Measurements from ENCODE around the gene REXO1.

REXO1 gene

GRCh38 chr19:1874554-1875185 is 26.4 kb upstream of the REXO1 start:
- Histone ChIP-seq H3K4me1 (ENCODE audit: control insufficient read depth, insufficient read depth, low read length) (peaks cover 13% of the 10 kb centered on the region), H3K9ac (ENCODE audit: low read length) (no peak overlapping the region), H3K27me3 (ENCODE audit: control insufficient read depth, insufficient read depth, low read length) (no peaks in the 10 kb centered on the region), H3K36me3 (ENCODE audit: control insufficient read depth, insufficient read depth, low read length) (no peaks in the 10 kb centered on the region), H3K4me3 (ENCODE audit: low read length) (peak overlapping the region; percentile 99), H3K27ac (ENCODE audit: low read depth, low read length) (peak overlapping the region; percentile 56)

- peaks cover 13% of the 10 kb centered on the region for H3K4me1 ChIP-seq (ENCODE audit: control insufficient read depth, insufficient read depth, low read length)
- no peaks in the 10 kb centered on the region for H3K27me3 ChIP-seq (ENCODE audit: control insufficient read depth, insufficient read depth, low read length)
- no peak overlapping the region for H3K9ac ChIP-seq (ENCODE audit: low read length)
- H3K4me3 ChIP-seq (ENCODE audit: low read length) = peak overlapping the region; percentile 32
- H3K27ac ChIP-seq (ENCODE audit: low read depth, low read length) = peak overlapping the region; percentile 54
- no peaks in the 10 kb centered on the region for H3K36me3 ChIP-seq (ENCODE audit: control insufficient read depth, insufficient read depth, low read length)
These were observed 25.5 kb upstream of the REXO1 start for GRCh38 chr19:1873524-1874473.

GRCh38 chr19:1872807-1873523 is 24.7 kb upstream of the REXO1 start:
- Histone ChIP-seq H3K4me3 (ENCODE audit: low read length) (peak overlapping the region; percentile 32), H3K27me3 (ENCODE audit: control insufficient read depth, insufficient read depth, low read length) (no peaks in the 10 kb centered on the region), H3K4me1 (ENCODE audit: control insufficient read depth, insufficient read depth, low read length) (peaks cover 13% of the 10 kb centered on the region)

DNA sequence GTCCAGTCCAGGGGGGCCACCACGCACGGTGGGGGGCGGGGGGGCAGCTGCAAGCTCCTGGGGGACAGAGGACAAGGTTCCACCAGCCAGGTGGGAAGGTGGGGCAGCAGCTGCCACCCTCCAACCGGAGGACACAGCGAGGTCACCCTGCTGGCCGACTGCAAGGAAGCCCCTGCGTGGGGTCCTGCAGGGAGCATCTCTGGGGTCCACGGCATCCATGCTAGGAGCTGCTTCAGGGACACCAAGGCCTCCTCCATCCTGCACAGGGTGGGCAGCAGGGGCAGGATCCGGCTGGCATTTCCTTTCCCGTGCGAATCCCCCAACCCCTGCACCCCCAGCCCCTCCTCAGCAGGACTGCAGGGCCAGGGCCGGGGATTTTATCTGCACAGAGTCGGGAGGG is 23.3 kb upstream of the REXO1 start:
- Histone ChIP-seq H3K27me3 (ENCODE audit: control insufficient read depth, insufficient read depth, low read length) (no peaks in the 10 kb centered on the region), H3K4me3 (ENCODE audit: low read length) (no peak overlapping the region), H3K4me1 (ENCODE audit: control insufficient read depth, insufficient read depth, low read length) (peaks cover 13% of the 10 kb centered on the region), H3K27ac (ENCODE audit: low read depth, low read length) (no peak overlapping the region), H3K9ac (ENCODE audit: low read length) (no peak overlapping the region), H3K36me3 (ENCODE audit: control insufficient read depth, insufficient read depth, low read length) (no peaks in the 10 kb centered on the region)

More at GRCh38 chr19:1872807-1873523, 24.7 kb upstream of the REXO1 start:
- H3K9ac ChIP-seq (ENCODE audit: low read length) = no peak overlapping the region
- no peaks in the 10 kb centered on the region for H3K36me3 ChIP-seq (ENCODE audit: control insufficient read depth, insufficient read depth, low read length)
- H3K27ac ChIP-seq (ENCODE audit: low read depth, low read length) = peak overlapping the region; percentile 54

DNA sequence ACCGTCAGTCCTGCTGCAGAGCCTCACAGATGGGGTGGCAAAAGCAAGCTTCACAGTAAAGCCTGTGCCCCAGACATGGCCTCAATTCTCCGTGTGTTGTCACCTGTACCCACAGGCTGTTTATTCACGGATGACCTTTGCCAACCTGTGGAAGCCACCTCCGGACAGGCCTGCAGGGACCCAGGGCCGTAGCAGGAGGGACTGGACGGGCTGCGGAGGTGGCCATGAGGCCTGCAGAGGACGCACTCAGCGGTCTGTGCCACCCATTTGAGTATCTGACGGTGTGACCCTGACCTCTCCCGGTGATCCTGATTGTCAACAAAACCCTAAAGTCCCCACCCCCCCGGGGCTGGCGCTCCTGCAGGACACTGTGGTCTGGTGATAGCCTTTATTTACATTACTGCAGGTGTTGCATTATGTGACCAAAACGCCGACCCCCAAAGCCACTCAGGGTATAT is 22.9 kb upstream of the REXO1 start:
- Histone ChIP-seq H3K36me3 (ENCODE audit: control insufficient read depth, insufficient read depth, low read length) (no peaks in the 10 kb centered on the region), H3K27ac (ENCODE audit: low read depth, low read length) (no peak overlapping the region), H3K27me3 (ENCODE audit: control insufficient read depth, insufficient read depth, low read length) (no peaks in the 10 kb centered on the region), H3K4me1 (ENCODE audit: control insufficient read depth, insufficient read depth, low read length) (peaks cover 11% of the 10 kb centered on the region), H3K4me3 (ENCODE audit: low read length) (no peak overlapping the region), H3K9ac (ENCODE audit: low read length) (no peak overlapping the region)

- Histone ChIP-seq H3K4me1 (ENCODE audit: control insufficient read depth, insufficient read depth, low read length) (peaks cover 8% of the 10 kb centered on the region), H3K4me3 (ENCODE audit: low read length) (no peak overlapping the region), H3K36me3 (ENCODE audit: control insufficient read depth, insufficient read depth, low read length) (no peaks in the 10 kb centered on the region), H3K27me3 (ENCODE audit: control insufficient read depth, insufficient read depth, low read length) (no peaks in the 10 kb centered on the region), H3K9ac (ENCODE audit: low read length) (no peak overlapping the region), H3K27ac (ENCODE audit: low read depth, low read length) (no peak overlapping the region)
These were observed 20.7 kb upstream of the REXO1 start for GRCh38 chr19:1868971-1869370.

- H3K4me3 ChIP-seq (ENCODE audit: low read length) = no peak overlapping the region
- H3K27ac ChIP-seq (ENCODE audit: low read depth, low read length) = no peak overlapping the region
- no peaks in the 10 kb centered on the region for H3K36me3 ChIP-seq (ENCODE audit: control insufficient read depth, insufficient read depth, low read length)
- H3K27me3 ChIP-seq (ENCODE audit: control insufficient read depth, insufficient read depth, low read length) = no peaks in the 10 kb centered on the region
- no peak overlapping the region for H3K9ac ChIP-seq (ENCODE audit: low read length)
- H3K4me1 ChIP-seq (ENCODE audit: control insufficient read depth, insufficient read depth, low read length) = no peaks in the 10 kb centered on the region
These were observed 19.1 kb upstream of the REXO1 start for GRCh38 chr19:1867349-1867724.

GRCh38 chr19:1866693-1867348 is 18.5 kb upstream of the REXO1 start:
- no peaks in the 10 kb centered on the region for H3K27me3 ChIP-seq (ENCODE audit: control insufficient read depth, insufficient read depth, low read length)
- H3K27ac ChIP-seq (ENCODE audit: low read depth, low read length) = no peak overlapping the region
- no peaks in the 10 kb centered on the region for H3K36me3 ChIP-seq (ENCODE audit: control insufficient read depth, insufficient read depth, low read length)
- no peak overlapping the region for H3K4me3 ChIP-seq (ENCODE audit: low read length)
- no peak overlapping the region for H3K9ac ChIP-seq (ENCODE audit: low read length)
- H3K4me1 ChIP-seq (ENCODE audit: control insufficient read depth, insufficient read depth, low read length) = no peaks in the 10 kb centered on the region

- Histone ChIP-seq H3K9ac (ENCODE audit: low read length) (no peak overlapping the region), H3K4me3 (ENCODE audit: low read length) (peak overlapping the region; percentile 78)
These were observed 17.1 kb upstream of the REXO1 start for GRCh38 chr19:1865172-1866010.

DNA sequence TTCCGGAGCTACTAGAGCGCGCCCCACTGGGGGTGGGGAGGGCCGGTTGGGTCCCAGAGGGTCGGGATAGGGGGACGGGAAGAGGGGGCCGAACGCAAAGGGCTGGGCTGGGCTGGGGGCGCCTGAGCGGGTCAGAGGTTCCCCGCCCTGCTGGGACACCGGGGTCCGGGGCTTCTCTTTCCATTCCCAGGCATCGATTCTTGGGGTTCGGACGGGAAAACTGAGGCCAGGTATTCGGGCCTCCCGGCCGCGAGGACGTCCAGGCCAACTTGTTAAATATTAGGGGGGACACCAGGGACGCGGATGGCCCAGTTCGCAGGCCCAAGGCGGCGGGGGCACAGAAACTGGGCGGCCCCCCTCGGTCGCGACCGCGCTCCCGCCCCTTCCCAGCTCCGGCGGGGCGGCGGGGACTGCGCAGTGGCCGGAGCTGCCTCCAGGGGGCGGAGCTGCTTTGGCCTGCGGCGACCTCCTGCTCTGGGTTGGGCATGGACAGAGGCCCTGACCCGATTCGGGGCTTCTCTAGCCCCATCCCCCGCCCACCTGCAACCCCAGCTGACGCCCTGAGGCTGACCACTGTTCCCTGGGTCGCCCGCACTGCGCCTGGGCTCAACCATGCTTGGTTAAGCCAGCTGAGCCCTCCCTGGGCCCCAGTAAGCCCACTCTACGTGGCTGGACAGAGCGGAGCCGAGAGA is 16.3 kb upstream of the REXO1 start:
- H3K27me3 ChIP-seq (ENCODE audit: control insufficient read depth, insufficient read depth, low read length) = no peaks in the 10 kb centered on the region
- peak overlapping the region; percentile 78 for H3K4me3 ChIP-seq (ENCODE audit: low read length)
- H3K9ac ChIP-seq (ENCODE audit: low read length) = peak overlapping the region; percentile 30
- H3K4me1 ChIP-seq (ENCODE audit: control insufficient read depth, insufficient read depth, low read length) = peaks cover 8% of the 10 kb centered on the region
- H3K36me3 ChIP-seq (ENCODE audit: control insufficient read depth, insufficient read depth, low read length) = no peaks in the 10 kb centered on the region
- peak overlapping the region; percentile 68 for H3K27ac ChIP-seq (ENCODE audit: low read depth, low read length)

More at GRCh38 chr19:1865172-1866010, 17.1 kb upstream of the REXO1 start:
- peak overlapping the region; percentile 68 for H3K27ac ChIP-seq (ENCODE audit: low read depth, low read length)
- H3K36me3 ChIP-seq (ENCODE audit: control insufficient read depth, insufficient read depth, low read length) = no peaks in the 10 kb centered on the region
- H3K27me3 ChIP-seq (ENCODE audit: control insufficient read depth, insufficient read depth, low read length) = no peaks in the 10 kb centered on the region
- peaks cover 2% of the 10 kb centered on the region for H3K4me1 ChIP-seq (ENCODE audit: control insufficient read depth, insufficient read depth, low read length)

Measured in rectal smooth muscle tissue (tissue), 1 donor.